Esophagus muscularis mucosa (tissue), 4 donors: ENCODE results near the gene POLE.

Source experiments
- CTCF ChIP-seq, 3 experiments: fragments of 200-600 bp in 2 of 3; fragments of 450-650 bp in 1 of 3; sonication (generic) in 2 of 3; IDR thresholded peaks; one replicate each; pipeline ENCODE4 v1.5.1; 2017 to 2019; ENCODE audit warnings: antibody characterized with exemption in 3 of 3, mild to moderate bottlenecking in 2 of 3, moderate library complexity in 1 of 3
- EP300 ChIP-seq: sonication (generic); formaldehyde crosslinking; IDR thresholded peaks from one replicate; pipeline ENCODE4 v1.6.1; 2017; ENCODE audit warnings: antibody characterized with exemption
- POLR2A ChIP-seq: fragments of 450-650 bp; IDR thresholded peaks from one replicate; pipeline ENCODE4 v1.6.1; 2017; ENCODE audit warnings: antibody characterized with exemption, moderate library complexity, mild to moderate bottlenecking, low read depth
- POLR2AphosphoS5 ChIP-seq, 2 donors: sonication (generic); formaldehyde crosslinking; IDR thresholded peaks; one replicate each; pipeline ENCODE4 v1.6.1; 2017; ENCODE audit warnings: antibody characterized with exemption in 2 of 2

- TF ChIP-seq CTCF (IDR thresholded peaks at IDR 0.05) (no peak), POLR2A (no peak), POLR2AphosphoS5 (IDR thresholded peaks at IDR 0.05) (no peak), EP300 (no peak)
Measured at GRCh38 chr12:132675757-132676432, 11.2 kb downstream of the POLE start.
